ENCODE results near the gene WNK2.

DNA sequence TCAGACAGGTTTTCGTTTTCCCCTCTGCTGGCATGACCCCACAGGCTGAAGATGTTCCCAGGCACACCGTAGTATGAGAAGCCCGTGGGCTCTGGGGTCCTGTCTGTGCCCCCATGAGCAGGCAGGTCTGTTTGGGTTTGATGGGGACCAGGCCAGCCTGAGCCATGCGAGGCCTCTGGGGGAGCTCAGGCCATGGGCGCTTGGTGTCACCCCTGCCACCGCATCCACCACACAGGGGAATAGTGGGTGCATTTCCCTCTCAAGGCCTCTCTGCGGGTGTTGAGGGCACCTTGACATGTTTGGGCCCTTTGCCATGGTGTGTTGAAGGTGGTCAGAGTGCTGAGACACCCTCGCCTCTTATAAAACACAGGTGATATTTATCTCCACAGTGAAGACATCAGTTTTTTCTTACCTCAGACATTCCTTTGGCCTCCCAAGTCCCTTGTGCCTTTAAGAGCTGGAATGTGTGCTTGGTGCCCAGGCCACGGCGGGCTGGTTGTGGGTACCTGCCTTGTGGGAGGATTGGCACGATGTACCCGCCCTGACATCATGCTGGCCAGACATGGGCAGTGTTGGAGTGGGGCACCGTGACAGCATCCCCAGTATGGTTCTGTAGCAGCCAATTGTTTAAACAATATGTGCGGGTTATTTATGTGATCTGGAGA lies 68.3 kb downstream of the WNK2 start:
- TF ChIP-seq, protein P1, sequence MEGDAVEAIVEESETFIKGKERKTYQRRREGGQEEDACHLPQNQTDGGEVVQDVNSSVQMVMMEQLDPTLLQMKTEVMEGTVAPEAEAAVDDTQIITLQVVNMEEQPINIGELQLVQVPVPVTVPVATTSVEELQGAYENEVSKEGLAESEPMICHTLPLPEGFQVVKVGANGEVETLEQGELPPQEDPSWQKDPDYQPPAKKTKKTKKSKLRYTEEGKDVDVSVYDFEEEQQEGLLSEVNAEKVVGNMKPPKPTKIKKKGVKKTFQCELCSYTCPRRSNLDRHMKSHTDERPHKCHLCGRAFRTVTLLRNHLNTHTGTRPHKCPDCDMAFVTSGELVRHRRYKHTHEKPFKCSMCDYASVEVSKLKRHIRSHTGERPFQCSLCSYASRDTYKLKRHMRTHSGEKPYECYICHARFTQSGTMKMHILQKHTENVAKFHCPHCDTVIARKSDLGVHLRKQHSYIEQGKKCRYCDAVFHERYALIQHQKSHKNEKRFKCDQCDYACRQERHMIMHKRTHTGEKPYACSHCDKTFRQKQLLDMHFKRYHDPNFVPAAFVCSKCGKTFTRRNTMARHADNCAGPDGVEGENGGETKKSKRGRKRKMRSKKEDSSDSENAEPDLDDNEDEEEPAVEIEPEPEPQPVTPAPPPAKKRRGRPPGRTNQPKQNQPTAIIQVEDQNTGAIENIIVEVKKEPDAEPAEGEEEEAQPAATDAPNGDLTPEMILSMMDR (IDR thresholded peaks at IDR 0.05; ENCODE audit: low read depth, low read length), result no peak
- no peak for TF ChIP-seq POLR2A (IDR thresholded peaks at IDR 0.05; ENCODE audit: extremely low read depth, insufficient read length)
